PC-9 (cell line): ENCODE measurements around the gene FUNDC2.

Experiments
- CTCF ChIP-seq: fragments of 200-600 bp; sonication (generic); conservative IDR thresholded peaks from 2 replicates; pipeline ENCODE4 v1.6.1; 2017; ENCODE audit warnings: mixed run types, antibody characterized with exemption, mild to moderate bottlenecking, moderate library complexity
- EZH2 ChIP-seq: fragments of 200-600 bp; sonication (generic); IDR thresholded peaks from 2 replicates; pipeline ENCODE4 v1.8.0; 2017; ENCODE audit warnings: antibody characterized with exemption, low read depth

GRCh38 chrX:154979629-154980028, 47.0 kb upstream of the FUNDC2 start:
- TF ChIP-seq CTCF (no peak), EZH2 (no peak)
